Lung (tissue), 12 donors: ENCODE measurements around the gene CPZ. TPM values are rescaled to one million over a fixed set of nuclear protein-coding genes. Genes with fewer than 3 reads are reported as not detected.

ENCODE experiments used
- ATAC-seq: fragments of 200-7000 bp; cut with Tn5 transposase; one replicate; pipeline ENCODE4 v1.9.1; 2020; ENCODE audit warnings: moderate number of reproducible peaks; ENCODE audit not compliant: insufficient read depth, low FRiP score
- DNase-seq, 3 donors: peaks; one replicate each; pipeline ENCODE4 v3.0.0-alpha.2; 2013 to 2017
- H3K27ac ChIP-seq, 2 donors: one replicate each; pipeline ENCODE4 v1.5.1; 2013; ENCODE audit warnings: mild to moderate bottlenecking in 2 of 2, moderate library complexity in 2 of 2, control low read depth in 1 of 2, inconsistent platforms in 1 of 2, low read depth in 1 of 2, low read length in 1 of 2
- H3K27me3 ChIP-seq, 3 donors: one replicate each; pipeline ENCODE4 v1.5.1; 2013; ENCODE audit warnings: low read length in 2 of 3; ENCODE audit not compliant: control insufficient read depth in 3 of 3, insufficient read depth in 3 of 3
- H3K36me3 ChIP-seq, 4 donors: one replicate each; pipeline ENCODE4 v1.5.1; 2013; ENCODE audit warnings: low read length in 4 of 4, mild to moderate bottlenecking in 1 of 4, moderate library complexity in 1 of 4; ENCODE audit not compliant: control insufficient read depth in 4 of 4, insufficient read depth in 4 of 4
- H3K4me1 ChIP-seq, 5 donors: one replicate each; pipeline ENCODE4 v1.5.1; 2013; ENCODE audit warnings: low read length in 5 of 5, mild to moderate bottlenecking in 2 of 5, moderate library complexity in 1 of 5; ENCODE audit not compliant: control insufficient read depth in 5 of 5, insufficient read depth in 5 of 5
- H3K4me3 ChIP-seq: one replicate; pipeline ENCODE4 v1.5.1; 2013; ENCODE audit warnings: mild to moderate bottlenecking, control low read depth, moderate library complexity
- H3K9ac ChIP-seq, 2 donors: one replicate each; pipeline ENCODE4 v1.5.1; 2013; ENCODE audit warnings: low read length in 2 of 2, control low read depth in 1 of 2; ENCODE audit not compliant: insufficient read depth in 1 of 2
- H3K9me3 ChIP-seq, 4 donors: one replicate each; pipeline ENCODE4 v1.5.1; 2013; ENCODE audit warnings: low read length in 3 of 4, mild to moderate bottlenecking in 1 of 4, moderate library complexity in 1 of 4; ENCODE audit not compliant: control insufficient read depth in 4 of 4, insufficient read depth in 3 of 4
- CTCF ChIP-seq: IDR thresholded peaks from 2 replicates; pipeline ENCODE4 v1.5.1; 2012; ENCODE audit warnings: mild to moderate bottlenecking; ENCODE audit errors: control extremely low read depth, extremely low read depth
- WGBS, 2 donors: extraction: QIAGEN DNeasy Blood & Tissue Kit; methylation state at CpG; one replicate each; pipeline ENCODE4 v1.1.7; 2013; 5-methylcytosine and 5-hydroxymethylcytosine counted together
- polyA plus RNA-seq, 2 donors: library from polyadenylated mRNA; stranded (reverse); fragments of 200-250 nt; gene quantifications; one replicate each; pipeline ENCODE4 v1.2.1, GENCODE V29; 2013
- total RNA-seq, 2 donors: library from RNA; depleted of rRNA in 1 of 2; stranded (reverse); fragments of >200 nt in 1 of 2; gene quantifications; one replicate each; pipeline ENCODE4 v1.2.1, GENCODE V29; 2014 to 2021
- donor health status: control.
- donor health status: control.
- donor health status: Bipolar disorder and iron deficiency.
- donor health status: healthy.
- donor health status: DM: yes; HTN: yes; CAD: no.

CPZ gene
- total and polyA plus RNA-seq, 4 donors = 1.4 to 5.5 (median 2.7) TPM

GRCh38 chr4:8577046-8577445 is 15.5 kb upstream of the CPZ start:
- Histone ChIP-seq H3K4me3 (no peak overlapping the region), H3K4me1 (peaks cover 0 to 4% (median 0%) of the 10 kb centered on the region in 5 donors), H3K27me3 (peaks cover 17 to 34% (median 21%) of the 10 kb centered on the region in 3 donors), H3K9me3 (peaks cover 0 to 9% (median 0%) of the 10 kb centered on the region in 4 donors), H3K9ac (no peak overlapping the region), H3K36me3 (no peaks in the 10 kb centered on the region), H3K27ac (no peak overlapping the region)
- no peak for DNase-seq
- no peak for ATAC-seq
- TF ChIP-seq CTCF = no peak
- WGBS, 2 donors = 61 to 62% methylated on average over 8 of the region's 8 CpGs

GRCh38 chr4:8577972-8578371 is 14.6 kb upstream of the CPZ start:
- H3K27me3 ChIP-seq = peaks cover 17 to 38% (median 21%) of the 10 kb centered on the region in 3 donors
- no peak overlapping the region for H3K4me3 ChIP-seq
- ATAC-seq (no peak), DNase-seq (no peak)
- no peaks in the 10 kb centered on the region for H3K36me3 ChIP-seq
- H3K27ac ChIP-seq = no peak overlapping the region
- no peak for TF ChIP-seq CTCF
- peaks cover 0 to 9% (median 0%) of the 10 kb centered on the region in 4 donors for H3K9me3 ChIP-seq
- 73 to 83% methylated on average over 4 of the region's 4 CpGs for WGBS, 2 donors
- no peak overlapping the region for H3K9ac ChIP-seq
- H3K4me1 ChIP-seq = peaks cover 0 to 4% (median 0%) of the 10 kb centered on the region in 5 donors

- H3K4me1 ChIP-seq = peaks cover 0 to 4% (median 0%) of the 10 kb centered on the region in 5 donors
- DNase-seq = no peak
- H3K27me3 ChIP-seq = peaks cover 17 to 40% (median 21%) of the 10 kb centered on the region in 3 donors
- no peak for ATAC-seq
- no peak overlapping the region for H3K9ac ChIP-seq
- peaks cover 0 to 9% (median 0%) of the 10 kb centered on the region in 4 donors for H3K9me3 ChIP-seq
- no peak overlapping the region for H3K4me3 ChIP-seq
- TF ChIP-seq CTCF = no peak
- no peak overlapping the region for H3K27ac ChIP-seq
- 78 to 81% methylated on average over 3 of the region's 3 CpGs for WGBS, 2 donors
- no peaks in the 10 kb centered on the region for H3K36me3 ChIP-seq
Observed at GRCh38 chr4:8578717-8579116, 13.8 kb upstream of the CPZ start.
